ENCODE results near the gene NPC2.
"Not testable (repeated sequence)": the region's sequence is repeated elsewhere in the genome, so short reads cannot be mapped to it uniquely, and the experiment has no call there.

Gene NPC2

GRCh38 chr14:74492776-74493342 lies at the start of gene NPC2:
Gene NPC2 (minus strand): TSS chr14:74493305. CDS start chr14:74493274, 31 bp downstream.
- no peak for DNase-seq

- DNase-seq, result no peak
Measured at GRCh38 chr14:74542056-74542685, 49.1 kb upstream of the NPC2 start.

GRCh38 chr14:74541225-74541624 lies 48.1 kb upstream of the NPC2 start:
- DNase-seq, result no peak

- DNase-seq, result no peak
Measured at GRCh38 chr14:74539503-74539902, 46.4 kb upstream of the NPC2 start.

- DNase-seq, result no peak
Measured at GRCh38 chr14:74538411-74539391, 45.6 kb upstream of the NPC2 start.

DNA sequence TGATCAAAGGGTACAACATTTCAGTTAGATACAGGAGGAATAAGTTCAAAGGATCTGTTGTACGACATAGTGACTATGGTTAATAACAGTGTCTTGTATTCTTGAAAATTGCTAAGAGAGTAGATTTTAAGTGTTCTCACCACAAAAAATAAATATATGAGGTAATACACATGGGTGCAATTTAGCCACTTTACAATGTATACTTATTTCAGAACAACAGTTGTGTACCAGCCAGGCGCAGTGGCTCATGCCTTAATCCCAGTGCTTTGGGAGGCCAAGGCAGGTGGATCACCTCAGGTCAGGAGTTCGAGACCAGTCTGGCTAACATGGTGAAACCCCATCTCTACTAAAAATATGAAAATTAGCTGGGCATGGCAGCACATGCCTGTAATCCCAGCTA lies 43.2 kb upstream of the NPC2 start:
- not testable (repeated sequence) for DNase-seq

- no peak for DNase-seq
Measured at GRCh38 chr14:74535756-74536325, 42.7 kb upstream of the NPC2 start.

DNA sequence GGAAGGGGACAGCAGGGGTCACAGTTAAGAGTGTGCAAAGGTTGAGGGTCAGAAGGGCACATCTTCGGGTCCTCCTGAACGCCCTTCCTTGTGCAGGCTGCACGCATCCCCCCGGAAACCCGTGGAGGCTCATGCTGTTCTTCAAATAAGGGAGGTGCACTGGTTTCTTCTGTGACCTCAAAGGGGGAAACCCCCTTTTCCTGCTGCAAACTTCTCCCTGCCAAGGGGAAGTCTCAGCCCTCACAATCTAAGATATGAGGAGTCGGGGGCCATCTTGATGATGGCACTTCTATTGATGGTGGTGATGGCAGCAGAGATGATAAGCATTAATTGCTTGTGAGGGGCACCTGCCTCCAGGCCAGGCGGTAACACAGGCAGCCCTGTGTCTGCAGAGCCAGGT lies 40.5 kb upstream of the NPC2 start:
- DNase-seq, result no peak

DNA sequence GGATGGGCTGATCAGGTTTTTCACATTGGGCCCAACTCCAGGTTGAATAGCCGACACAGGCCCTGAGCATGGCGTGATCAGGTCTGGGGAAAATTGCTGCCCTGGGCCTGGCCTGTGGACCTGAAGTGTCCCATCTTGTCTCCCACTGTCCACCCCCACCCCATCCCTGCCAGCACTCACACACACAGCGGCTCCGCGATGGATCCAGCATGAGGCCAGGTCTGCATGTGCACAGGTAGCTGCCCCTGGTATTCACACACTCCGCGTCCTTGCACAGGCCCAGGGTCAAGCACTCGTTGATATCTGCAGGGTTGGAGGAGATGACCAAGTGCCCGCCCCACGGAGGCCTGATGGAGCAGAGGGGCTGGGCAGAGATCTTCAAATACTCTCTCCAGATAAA lies 39.1 kb upstream of the NPC2 start:
- DNase-seq, result no peak

- DNase-seq, result no peak
Measured at GRCh38 chr14:74531467-74531866, 38.4 kb upstream of the NPC2 start.

GRCh38 chr14:74531006-74531405 lies 37.9 kb upstream of the NPC2 start:
- DNase-seq, result no peak

- DNase-seq, result no peak
Measured at GRCh38 chr14:74528886-74529285, 35.8 kb upstream of the NPC2 start.

- DNase-seq, result no peak
Measured at GRCh38 chr14:74528406-74528805, 35.3 kb upstream of the NPC2 start.

DNA sequence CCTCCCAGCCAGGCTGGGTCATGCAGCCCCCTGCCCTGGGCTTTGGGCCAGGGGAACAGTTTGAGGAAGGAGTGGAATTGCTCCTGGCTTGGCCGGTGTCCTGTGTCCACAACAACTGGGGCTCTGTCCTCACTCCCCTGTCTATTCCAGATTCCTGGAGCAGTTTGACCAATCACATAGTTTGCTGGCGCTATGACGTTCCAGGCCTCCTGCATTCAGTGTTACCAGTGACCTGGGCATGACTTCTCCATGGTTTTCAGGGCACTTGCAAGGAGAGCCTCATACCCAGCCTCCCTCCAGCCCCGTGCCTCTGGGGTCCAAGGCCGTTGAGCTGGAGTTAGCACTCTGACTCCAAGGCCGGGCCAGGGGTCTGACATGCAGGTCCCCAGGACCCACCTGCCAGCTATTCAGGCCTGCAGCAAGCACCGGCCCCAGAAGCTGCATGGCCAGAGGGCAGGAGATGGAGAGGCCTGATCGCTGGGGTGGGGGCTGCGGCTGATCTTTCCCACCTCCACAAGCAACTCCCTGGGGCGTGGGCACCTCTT lies 34.7 kb upstream of the NPC2 start:
- no peak for DNase-seq

DNA sequence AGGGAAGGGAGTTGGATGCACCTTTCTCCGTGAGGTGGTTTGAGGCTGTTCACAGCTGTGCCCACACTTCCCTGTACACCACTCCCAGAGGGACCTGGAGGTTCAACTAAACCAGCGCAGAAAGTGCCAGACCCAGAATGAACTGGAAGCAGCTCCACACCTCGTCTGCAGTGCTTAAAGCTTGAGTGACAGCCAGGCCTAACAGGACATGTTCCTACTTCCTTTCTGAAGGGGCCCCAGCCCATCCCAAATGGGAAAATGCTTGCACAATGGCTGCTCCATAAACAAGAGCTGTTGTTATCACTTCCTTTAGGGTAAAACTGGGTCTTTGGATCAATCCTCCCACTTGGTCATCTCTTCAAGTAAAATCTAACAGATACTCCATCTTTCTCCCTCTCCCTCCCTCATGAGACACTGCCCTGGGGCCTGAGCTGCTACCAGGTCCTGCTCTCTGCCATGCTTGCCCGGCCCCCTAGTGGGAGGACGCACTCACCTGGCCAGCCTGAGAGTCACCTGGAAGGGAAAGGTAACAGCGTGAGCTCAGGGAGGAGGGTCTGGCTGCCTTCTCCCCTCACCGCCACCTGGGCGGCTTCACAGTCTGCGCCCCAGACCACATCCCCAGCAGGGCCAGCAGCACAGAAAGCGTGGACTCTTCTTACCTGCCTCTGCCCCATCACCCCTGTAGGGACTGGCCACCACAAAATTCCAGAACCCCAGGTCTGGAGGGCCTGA lies 33.9 kb upstream of the NPC2 start:
- no peak for DNase-seq

DNA sequence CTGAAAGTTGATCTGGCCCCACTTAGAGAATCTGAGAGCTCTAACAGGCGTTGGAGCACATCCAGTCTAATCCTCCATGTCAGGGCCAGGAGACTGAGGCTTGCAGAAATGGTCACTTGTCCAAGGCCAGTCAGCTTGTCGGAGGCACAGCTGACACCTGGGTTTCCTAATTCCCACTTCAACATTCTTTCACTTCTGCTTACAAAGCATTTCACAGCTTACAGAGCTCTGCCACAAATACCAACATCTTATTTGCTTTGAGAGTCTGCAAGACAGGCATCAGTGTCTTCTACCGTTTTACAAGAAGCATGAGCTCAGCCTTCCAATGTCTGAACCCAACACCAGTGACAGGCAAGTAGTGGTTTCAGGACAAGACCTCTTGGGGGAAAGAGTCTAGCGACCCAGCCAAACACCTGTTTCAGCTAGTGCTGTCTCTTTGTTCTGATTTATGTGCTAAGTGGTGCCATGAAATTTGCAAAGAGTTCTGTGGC lies 32.3 kb upstream of the NPC2 start:
- DNase-seq, result no peak

GRCh38 chr14:74524812-74525135 lies 31.7 kb upstream of the NPC2 start:
- DNase-seq, result no peak

- DNase-seq, result no peak
Measured at GRCh38 chr14:74524076-74524811, 31.1 kb upstream of the NPC2 start.

- DNase-seq, result no peak
Measured at GRCh38 chr14:74522740-74523139, 29.6 kb upstream of the NPC2 start.

GRCh38 chr14:74521756-74522155 lies 28.7 kb upstream of the NPC2 start:
- no peak for DNase-seq

GRCh38 chr14:74519316-74520074 lies 26.4 kb upstream of the NPC2 start:
- no peak for DNase-seq
